Colonic mucosa (tissue), 4 donors: ENCODE results near the gene AK1. TPM values are rescaled to one million over a fixed set of nuclear protein-coding genes. Genes with fewer than 3 reads are reported as not detected.

Source experiments
- DNase-seq: peaks from one replicate; pipeline ENCODE4 v3.0.0-alpha.2; 2020
- H3K27ac ChIP-seq: fragments of 200-600 bp; one replicate; pipeline ENCODE4 v1.8.0; 2021
- H3K27me3 ChIP-seq: fragments of 200-600 bp; one replicate; pipeline ENCODE4 v1.8.0; 2021
- H3K36me3 ChIP-seq: fragments of 200-600 bp; one replicate; pipeline ENCODE4 v1.8.0; 2021
- H3K4me1 ChIP-seq: fragments of 200-600 bp; one replicate; pipeline ENCODE4 v1.8.0; 2021; ENCODE audit warnings: mild to moderate bottlenecking
- H3K4me3 ChIP-seq: fragments of 200-600 bp; one replicate; pipeline ENCODE4 v1.8.0; 2021
- H3K9ac ChIP-seq, 2 donors: one replicate each; pipeline ENCODE4 v1.7.0; 2013; ENCODE audit warnings: control low read depth in 2 of 2, low read depth in 2 of 2, low read length in 2 of 2
- H3K9me3 ChIP-seq: fragments of 200-600 bp; one replicate; pipeline ENCODE4 v1.8.0; 2021
- intact Hi-C: fragments of 100-400 bp; cut with DNase I; formaldehyde crosslinking; loops from one replicate; pipeline ENCODE4 v1.14.1; 2022
- total RNA-seq, 2 donors: library from RNA; stranded (reverse); fragmentation: NEBNext Ultra II Directional in 1 of 2; extraction: Animal tissue kit (Norgen Biotek cat#: 25700) in 1 of 2; gene quantifications; one replicate each; pipeline ENCODE4 v1.2.1, GENCODE V29; 2021
- TF ChIP-seq, protein P1 (sequence below): fragments of 200-600 bp; IDR thresholded peaks from one replicate; pipeline ENCODE4 v1.8.0; 2022; ENCODE audit warnings: antibody characterized with exemption, mild to moderate bottlenecking
- donor health status: healthy.
- donor health status: DM: no; HTN: no; CAD: no.
- donor health status: DM: no; HTN: no; CAD: no.

Gene AK1
- total RNA-seq, 2 donors from 2014 or later, result 159 to 166 TPM

DNA sequence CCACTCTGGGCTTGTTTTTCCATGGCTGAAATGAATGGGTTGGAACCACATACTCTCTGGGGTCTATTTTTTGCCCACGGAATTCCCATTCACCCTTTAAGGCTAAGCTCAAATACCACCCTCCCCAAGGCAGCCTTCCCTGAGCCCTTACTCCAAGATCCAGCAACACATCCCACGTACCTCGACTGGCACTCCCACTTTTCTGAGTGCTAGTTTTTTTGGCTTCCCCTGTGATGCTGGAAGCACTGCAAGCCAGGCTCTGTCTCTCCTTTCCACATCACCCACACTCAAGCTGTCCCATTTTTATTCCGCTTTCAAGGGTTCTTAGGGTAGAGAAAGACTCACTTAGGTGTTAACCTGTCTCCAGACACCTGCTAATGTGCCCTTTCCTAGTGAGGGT, 15.9 kb upstream of the AK1 start:
- Histone ChIP-seq H3K4me3 (no peak overlapping the region), H3K4me1 (peaks cover 6% of the 10 kb centered on the region), H3K27ac (no peak overlapping the region), H3K9ac (no peak overlapping the region), H3K9me3 (no peaks in the 10 kb centered on the region), H3K27me3 (no peaks in the 10 kb centered on the region), H3K36me3 (peaks cover 37% of the 10 kb centered on the region)
- intact Hi-C loops, result no loop called here
- TF ChIP-seq, protein P1, sequence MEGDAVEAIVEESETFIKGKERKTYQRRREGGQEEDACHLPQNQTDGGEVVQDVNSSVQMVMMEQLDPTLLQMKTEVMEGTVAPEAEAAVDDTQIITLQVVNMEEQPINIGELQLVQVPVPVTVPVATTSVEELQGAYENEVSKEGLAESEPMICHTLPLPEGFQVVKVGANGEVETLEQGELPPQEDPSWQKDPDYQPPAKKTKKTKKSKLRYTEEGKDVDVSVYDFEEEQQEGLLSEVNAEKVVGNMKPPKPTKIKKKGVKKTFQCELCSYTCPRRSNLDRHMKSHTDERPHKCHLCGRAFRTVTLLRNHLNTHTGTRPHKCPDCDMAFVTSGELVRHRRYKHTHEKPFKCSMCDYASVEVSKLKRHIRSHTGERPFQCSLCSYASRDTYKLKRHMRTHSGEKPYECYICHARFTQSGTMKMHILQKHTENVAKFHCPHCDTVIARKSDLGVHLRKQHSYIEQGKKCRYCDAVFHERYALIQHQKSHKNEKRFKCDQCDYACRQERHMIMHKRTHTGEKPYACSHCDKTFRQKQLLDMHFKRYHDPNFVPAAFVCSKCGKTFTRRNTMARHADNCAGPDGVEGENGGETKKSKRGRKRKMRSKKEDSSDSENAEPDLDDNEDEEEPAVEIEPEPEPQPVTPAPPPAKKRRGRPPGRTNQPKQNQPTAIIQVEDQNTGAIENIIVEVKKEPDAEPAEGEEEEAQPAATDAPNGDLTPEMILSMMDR, result no peak
- no peak for DNase-seq

DNA sequence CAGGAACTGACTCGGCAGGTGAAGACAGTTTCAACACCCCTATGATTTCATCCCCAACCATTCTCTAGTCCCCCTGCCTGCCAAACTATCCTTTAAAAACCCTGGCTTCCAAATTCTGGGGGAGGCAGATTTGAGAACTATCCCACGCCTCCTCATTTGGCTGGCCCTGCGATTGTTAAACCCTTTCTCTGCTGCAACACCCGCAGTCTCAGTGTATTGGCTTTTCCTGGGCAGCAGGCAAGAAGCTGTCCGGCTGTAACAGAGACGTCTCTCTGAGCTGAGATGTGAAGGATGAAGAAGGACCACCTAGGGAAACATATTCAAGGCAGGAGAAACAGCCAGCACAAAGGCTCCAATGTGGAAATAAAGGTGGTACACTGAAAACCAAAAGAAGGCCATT, 15.4 kb upstream of the AK1 start:
- no peaks in the 10 kb centered on the region for H3K27me3 ChIP-seq
- no peak overlapping the region for H3K9ac ChIP-seq
- H3K4me3 ChIP-seq, result no peak overlapping the region
- no peak overlapping the region for H3K27ac ChIP-seq
- peaks cover 4% of the 10 kb centered on the region for H3K4me1 ChIP-seq
- no peaks in the 10 kb centered on the region for H3K9me3 ChIP-seq
- H3K36me3 ChIP-seq, result peaks cover 37% of the 10 kb centered on the region
- no peak for DNase-seq
- intact Hi-C loops, result no loop called here
- TF ChIP-seq, protein P1, result no peak

DNA sequence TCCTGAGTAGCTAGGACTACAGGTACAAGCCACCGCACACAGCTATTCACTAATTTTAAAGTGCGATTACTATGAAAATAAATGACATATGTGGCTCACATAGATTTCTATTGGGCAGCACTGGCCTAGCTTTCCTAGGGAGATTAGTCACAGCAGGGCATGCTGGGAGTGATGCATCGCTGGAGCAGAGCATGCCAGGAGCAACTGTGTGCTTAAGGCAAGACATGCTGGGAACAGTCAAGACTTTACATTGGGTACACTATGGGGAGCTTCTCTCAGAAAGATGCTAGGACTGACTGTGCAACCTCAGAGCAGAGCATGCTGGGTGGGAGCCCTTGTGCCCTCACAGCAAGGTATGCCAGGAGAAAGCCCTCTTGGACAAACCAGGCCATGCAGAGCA, 12.6 kb upstream of the AK1 start:
- Histone ChIP-seq H3K4me1 (no peaks in the 10 kb centered on the region), H3K4me3 (no peak overlapping the region), H3K27ac (no peak overlapping the region), H3K9me3 (no peaks in the 10 kb centered on the region), H3K36me3 (peaks cover 41% of the 10 kb centered on the region), H3K27me3 (no peaks in the 10 kb centered on the region), H3K9ac (no peak overlapping the region)
- TF ChIP-seq, protein P1, result no peak
- intact Hi-C loops, result no loop called here
- no peak for DNase-seq

DNA sequence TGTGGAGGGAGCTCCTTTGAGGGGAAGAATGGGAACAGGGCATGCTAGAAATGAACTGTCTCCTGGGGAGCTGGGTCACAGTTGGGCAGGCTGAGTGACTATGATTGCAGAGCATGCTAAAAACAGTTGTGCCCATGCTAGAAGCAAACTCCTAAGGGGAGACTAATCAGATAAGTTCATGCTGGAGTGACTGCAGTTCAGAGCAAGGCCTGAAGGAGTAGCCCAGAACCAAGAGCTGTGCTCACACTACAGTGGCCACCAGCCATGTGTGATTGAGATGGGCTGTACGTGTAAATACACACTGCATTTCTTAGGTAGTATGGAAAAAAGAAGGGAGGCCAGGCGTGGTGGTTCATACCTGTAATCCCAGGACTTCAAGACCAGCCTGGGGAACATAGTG, 10.3 kb upstream of the AK1 start:
- Histone ChIP-seq H3K9me3 (no peaks in the 10 kb centered on the region), H3K9ac (no peak overlapping the region), H3K4me3 (no peak overlapping the region), H3K27ac (no peak overlapping the region), H3K36me3 (peaks cover 20% of the 10 kb centered on the region), H3K27me3 (no peaks in the 10 kb centered on the region), H3K4me1 (no peaks in the 10 kb centered on the region)
- TF ChIP-seq, protein P1, result no peak
- intact Hi-C loops, result no loop called here
- DNase-seq, result no peak

DNA sequence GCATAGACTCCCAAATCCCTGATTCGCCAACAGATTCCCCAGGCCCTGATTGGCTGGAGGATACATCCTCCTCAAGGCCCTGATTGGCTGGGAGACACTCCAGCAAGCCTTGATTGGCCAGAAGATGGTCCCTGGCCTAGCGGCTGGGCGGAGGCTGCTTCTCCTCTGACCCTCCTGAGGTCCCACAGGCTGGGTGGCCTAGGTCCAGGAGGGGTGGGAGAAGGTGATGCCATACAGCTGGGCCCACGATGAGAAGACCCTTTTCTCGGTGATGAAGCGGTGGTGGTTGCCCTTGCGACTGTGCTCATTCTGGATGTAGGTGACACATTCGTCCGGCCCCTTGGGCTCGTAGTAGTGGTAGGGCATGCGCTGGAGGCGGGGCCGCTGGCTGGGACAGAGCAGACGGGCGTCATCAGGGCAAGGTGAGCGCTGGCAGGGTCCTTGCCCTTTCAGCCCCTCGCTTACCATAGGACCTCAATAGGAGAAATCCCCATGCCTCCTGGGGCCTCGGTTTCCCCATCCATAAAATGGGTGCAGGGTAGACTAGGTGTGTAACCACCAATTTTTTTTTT, 9.0 kb upstream of the AK1 start:
- Histone ChIP-seq H3K4me3 (no peak overlapping the region), H3K9me3 (no peaks in the 10 kb centered on the region), H3K4me1 (no peaks in the 10 kb centered on the region), H3K27me3 (no peaks in the 10 kb centered on the region), H3K36me3 (peaks cover 14% of the 10 kb centered on the region), H3K27ac (no peak overlapping the region), H3K9ac (no peak overlapping the region)
- intact Hi-C loops, result no loop called here
- no peak for DNase-seq
- TF ChIP-seq, protein P1, result no peak
